ENCODE measurements around the gene SCT. TPM values are rescaled to one million over a fixed set of nuclear protein-coding genes. Genes with fewer than 3 reads are reported as not detected.

Gene SCT
- total and polyA plus RNA-seq, 8 donors = 0.95 to 3.1 TPM; not detected in 6

- no peak for TF ChIP-seq POLR2A (IDR thresholded peaks at IDR 0.05)
- TF ChIP-seq CTCF (IDR thresholded peaks at IDR 0.05) = no peak
- no peak for TF ChIP-seq POLR2AphosphoS5 (IDR thresholded peaks at IDR 0.05)
- TF ChIP-seq EP300 (IDR thresholded peaks at IDR 0.05) = no peak
- intact Hi-C loops (cut with DNase I; ENCODE audit: low total_unique reads) = no loop called here
- peak in 1 of 2 donors; percentile 8 for DNase-seq
- Histone ChIP-seq H3K9me3 (no peaks in the 10 kb centered on the region), H3K27me3 (peaks cover 0 to 31% (median 17%) of the 10 kb centered on the region in 3 donors), H3K4me3 (no peak overlapping the region), H3K36me3 (peaks cover 4 to 34% (median 16%) of the 10 kb centered on the region in 4 donors), H3K27ac (no peak overlapping the region), H3K4me1 (peaks cover 19 to 42% (median 27%) of the 10 kb centered on the region in 4 donors)
- WGBS, 5 donors = 72 to 77% (median 74%) methylated on average over 39 to 45 of the region's 45 CpGs
These were observed 5.8 kb downstream of the SCT start for GRCh38 chr11:620935-621814.

GRCh38 chr11:620201-620600 lies 6.8 kb downstream of the SCT start:
- Histone ChIP-seq H3K4me3 (no peak overlapping the region), H3K27ac (no peak overlapping the region), H3K27me3 (peaks cover 0 to 22% (median 7%) of the 10 kb centered on the region in 3 donors), H3K4me1 (peaks cover 17 to 39% (median 25%) of the 10 kb centered on the region in 4 donors), H3K9me3 (no peaks in the 10 kb centered on the region), H3K36me3 (peaks cover 4 to 34% (median 16%) of the 10 kb centered on the region in 4 donors)
- no peak for TF ChIP-seq POLR2AphosphoS5 (IDR thresholded peaks at IDR 0.05)
- no peak for TF ChIP-seq POLR2A (IDR thresholded peaks at IDR 0.05)
- no peak for TF ChIP-seq EP300 (IDR thresholded peaks at IDR 0.05)
- no peak for TF ChIP-seq CTCF (IDR thresholded peaks at IDR 0.05)
- no peak for DNase-seq
- intact Hi-C loops (cut with DNase I; ENCODE audit: low total_unique reads) = no loop called here
- 92 to 95% (median 94%) methylated on average over 7 to 13 of the region's 13 CpGs for WGBS, 5 donors

GRCh38 chr11:619628-620050 lies 7.3 kb downstream of the SCT start:
- peaks cover 19 to 39% (median 25%) of the 10 kb centered on the region in 4 donors for H3K4me1 ChIP-seq
- intact Hi-C loops (cut with DNase I; ENCODE audit: low total_unique reads) = no loop called here
- no peaks in the 10 kb centered on the region for H3K9me3 ChIP-seq
- WGBS, 5 donors = 80 to 96% (median 95%) methylated on average over 1 to 22 of the region's 22 CpGs
- no peak for DNase-seq
- peaks cover 4 to 34% (median 18%) of the 10 kb centered on the region in 4 donors for H3K36me3 ChIP-seq
- H3K27me3 ChIP-seq = peaks cover 0 to 16% (median 1%) of the 10 kb centered on the region in 3 donors
- H3K4me3 ChIP-seq = no peak overlapping the region
- H3K27ac ChIP-seq = no peak overlapping the region
- TF ChIP-seq POLR2AphosphoS5 (IDR thresholded peaks at IDR 0.05) (no peak), POLR2A (IDR thresholded peaks at IDR 0.05) (no peak), EP300 (IDR thresholded peaks at IDR 0.05) (no peak), CTCF (IDR thresholded peaks at IDR 0.05) (no peak)

- peaks cover 4 to 36% (median 23%) of the 10 kb centered on the region in 4 donors for H3K36me3 ChIP-seq
- no peak for TF ChIP-seq EP300 (IDR thresholded peaks at IDR 0.05)
- no peak for TF ChIP-seq POLR2AphosphoS5 (IDR thresholded peaks at IDR 0.05)
- no peak for TF ChIP-seq POLR2A (IDR thresholded peaks at IDR 0.05)
- TF ChIP-seq CTCF (IDR thresholded peaks at IDR 0.05) = no peak
- intact Hi-C loops (cut with DNase I; ENCODE audit: low total_unique reads) = no loop called here
- WGBS, 5 donors = 91 to 94% (median 92%) methylated on average over 18 to 24 of the region's 24 CpGs
- peaks cover 19 to 39% (median 25%) of the 10 kb centered on the region in 4 donors for H3K4me1 ChIP-seq
- H3K27ac ChIP-seq = no peak overlapping the region
- no peaks in the 10 kb centered on the region for H3K9me3 ChIP-seq
- H3K4me3 ChIP-seq = no peak overlapping the region
- H3K27me3 ChIP-seq = peaks cover 0 to 10% (median 0%) of the 10 kb centered on the region in 3 donors
- no peak for DNase-seq
These were observed 7.9 kb downstream of the SCT start for GRCh38 chr11:618856-619627.

Data from stomach (tissue), 9 donors.